SU-DHL-6 (cell line): Measurements from ENCODE around the gene CDKL4.

Experiments used
- H2AFZ ChIP-seq: fragments of 200-600 bp; sonication (generic); 2 replicates; pipeline ENCODE4 v1.6.1; 2014; ENCODE audit warnings: low read depth, mild to moderate bottlenecking, moderate library complexity, mixed read lengths, antibody characterized with exemption, low read length; ENCODE audit not compliant: severe bottlenecking
- H3F3A ChIP-seq: fragments of 200-600 bp; shearing (Covaris generic); 2 replicates; pipeline ENCODE4 v1.6.0; 2016; ENCODE audit warnings: antibody characterized with exemption, mild to moderate bottlenecking; ENCODE audit not compliant: insufficient read depth
- H3K27ac ChIP-seq: fragments of 200-600 bp; sonication (generic); 2 replicates; pipeline ENCODE4 v1.5.1; 2016; ENCODE audit warnings: low read depth, mild to moderate bottlenecking, low read length, moderate library complexity, mixed read lengths
- H3K27me3 ChIP-seq: fragments of 200-600 bp; sonication (generic), shearing (Covaris generic); 2 replicates; pipeline ENCODE4 v1.6.0; 2014; ENCODE audit warnings: mild to moderate bottlenecking, low read length
- H3K36me3 ChIP-seq: fragments of 200-600 bp; sonication (generic); 2 replicates; pipeline ENCODE4 v1.6.1; 2014; ENCODE audit warnings: mild to moderate bottlenecking, low read length, mixed read lengths
- H3K4me2 ChIP-seq: fragments of 300-600, 200-600 bp; shearing (Covaris generic), sonication (generic); 2 replicates; pipeline ENCODE4 v1.6.0; 2014; ENCODE audit warnings: low read length, low read depth, mild to moderate bottlenecking; ENCODE audit not compliant: poor library complexity, severe bottlenecking
- H3K4me3 ChIP-seq: fragments of 200-600 bp; sonication (generic); 2 replicates; pipeline ENCODE4 v1.5.1; 2014; ENCODE audit warnings: antibody characterized with exemption, low read length, mild to moderate bottlenecking, mixed read lengths; ENCODE audit not compliant: insufficient read depth, poor library complexity, severe bottlenecking
- H3K79me2 ChIP-seq: fragments of 200-600 bp; sonication (generic); 2 replicates; pipeline ENCODE4 v1.6.1; 2014; ENCODE audit warnings: mild to moderate bottlenecking, low read length, moderate library complexity; ENCODE audit not compliant: insufficient read depth
- H3K9ac ChIP-seq: fragments of 200-600 bp; sonication (generic); 2 replicates; pipeline ENCODE4 v1.7.0; 2014; ENCODE audit warnings: mild to moderate bottlenecking, low read length
- H3K9me2 ChIP-seq: fragments of 200-600 bp; sonication (generic); replicated peaks from 2 replicates; pipeline ENCODE4 v1.6.1; 2014; ENCODE audit warnings: low read length; ENCODE audit not compliant: insufficient read depth
- H3K9me3 ChIP-seq: fragments of 200-600 bp; sonication (generic); 2 replicates; pipeline ENCODE4 v1.6.1; 2014; ENCODE audit warnings: low read length, mixed read lengths; ENCODE audit not compliant: insufficient read depth
- H4K20me1 ChIP-seq: fragments of 200-600 bp; sonication (generic); 2 replicates; pipeline ENCODE4 v1.6.1; 2014; ENCODE audit warnings: low read depth, mild to moderate bottlenecking, antibody characterized with exemption, low read length, moderate library complexity, mixed read lengths
- EZH2phosphoT487 ChIP-seq: fragments of 200-600 bp; sonication (generic), shearing (Covaris generic); conservative IDR thresholded peaks from 2 replicates; pipeline ENCODE4 v1.6.1; 2018; ENCODE audit warnings: mild to moderate bottlenecking, antibody characterized with exemption, low read length, moderate library complexity, mixed read lengths
- TF ChIP-seq, protein P1 (sequence below): fragments of 200-600 bp; sonication (generic); IDR thresholded peaks from one replicate; pipeline ENCODE4 v1.5.1; 2017; ENCODE audit warnings: antibody characterized with exemption, mild to moderate bottlenecking, low read length, moderate library complexity; ENCODE audit not compliant: insufficient read depth, poor library complexity, severe bottlenecking

CDKL4 gene

DNA sequence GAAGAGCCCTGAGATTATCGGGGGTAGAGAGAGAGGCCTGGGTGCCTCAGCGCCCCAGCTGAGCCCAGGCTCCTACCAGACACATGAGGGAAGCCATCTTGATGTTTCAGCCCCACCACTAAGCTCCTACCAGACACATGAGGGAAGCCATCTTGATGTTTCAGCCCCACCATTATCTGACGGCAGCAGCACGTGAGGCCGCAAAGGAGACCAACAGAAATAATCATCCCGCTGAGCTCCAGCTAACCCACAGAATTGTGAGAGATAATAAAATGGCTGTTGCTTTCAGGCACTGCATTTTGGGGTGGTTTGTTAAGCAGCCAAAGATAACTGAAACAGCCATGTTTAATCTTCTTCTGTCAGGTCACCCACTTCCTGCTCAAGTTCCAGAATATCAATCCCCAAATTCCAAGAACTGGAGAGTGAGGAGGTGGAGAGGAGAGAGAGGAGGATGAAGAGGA lies 93.6 kb downstream of the CDKL4 start:
- H3K4me2 ChIP-seq: no peak overlapping the region
- no peaks in the 10 kb centered on the region for H3K79me2 ChIP-seq
- TF ChIP-seq, protein P1, sequence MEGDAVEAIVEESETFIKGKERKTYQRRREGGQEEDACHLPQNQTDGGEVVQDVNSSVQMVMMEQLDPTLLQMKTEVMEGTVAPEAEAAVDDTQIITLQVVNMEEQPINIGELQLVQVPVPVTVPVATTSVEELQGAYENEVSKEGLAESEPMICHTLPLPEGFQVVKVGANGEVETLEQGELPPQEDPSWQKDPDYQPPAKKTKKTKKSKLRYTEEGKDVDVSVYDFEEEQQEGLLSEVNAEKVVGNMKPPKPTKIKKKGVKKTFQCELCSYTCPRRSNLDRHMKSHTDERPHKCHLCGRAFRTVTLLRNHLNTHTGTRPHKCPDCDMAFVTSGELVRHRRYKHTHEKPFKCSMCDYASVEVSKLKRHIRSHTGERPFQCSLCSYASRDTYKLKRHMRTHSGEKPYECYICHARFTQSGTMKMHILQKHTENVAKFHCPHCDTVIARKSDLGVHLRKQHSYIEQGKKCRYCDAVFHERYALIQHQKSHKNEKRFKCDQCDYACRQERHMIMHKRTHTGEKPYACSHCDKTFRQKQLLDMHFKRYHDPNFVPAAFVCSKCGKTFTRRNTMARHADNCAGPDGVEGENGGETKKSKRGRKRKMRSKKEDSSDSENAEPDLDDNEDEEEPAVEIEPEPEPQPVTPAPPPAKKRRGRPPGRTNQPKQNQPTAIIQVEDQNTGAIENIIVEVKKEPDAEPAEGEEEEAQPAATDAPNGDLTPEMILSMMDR: no peak
- no peak for TF ChIP-seq EZH2phosphoT487
- H3K27me3 ChIP-seq: no peaks in the 10 kb centered on the region
- H4K20me1 ChIP-seq: no peaks in the 10 kb centered on the region
- no peak overlapping the region for H3K27ac ChIP-seq
- H3K9ac ChIP-seq: no peak overlapping the region
- no peaks in the 10 kb centered on the region for H3K9me2 ChIP-seq
- H3K36me3 ChIP-seq: no peaks in the 10 kb centered on the region
- H2AFZ ChIP-seq: no peak overlapping the region
- H3F3A ChIP-seq: no peaks in the 10 kb centered on the region
- no peak overlapping the region for H3K4me3 ChIP-seq
- no peaks in the 10 kb centered on the region for H3K9me3 ChIP-seq

DNA sequence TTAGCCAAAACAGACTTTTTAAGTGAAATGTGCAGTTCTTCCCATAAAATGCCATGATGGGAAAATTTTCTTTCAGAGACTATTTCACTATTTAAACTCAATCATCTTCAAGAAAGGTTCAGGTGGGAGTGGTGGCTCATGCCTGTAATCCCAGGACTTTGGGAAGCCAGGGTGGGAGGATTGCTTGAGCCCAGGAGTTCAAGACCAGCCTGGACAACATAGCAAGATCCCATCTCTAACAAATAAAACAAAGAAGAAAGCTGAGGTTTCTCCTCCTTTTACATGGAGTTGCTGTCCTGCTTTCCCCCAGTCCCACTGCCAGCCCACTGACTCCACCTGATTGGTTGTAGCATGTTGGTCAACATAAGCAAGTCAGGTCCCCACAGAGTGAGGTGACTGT lies 97.1 kb downstream of the CDKL4 start:
- Histone ChIP-seq H3K4me3 (no peak overlapping the region), H3K4me2 (no peak overlapping the region), H3K9ac (no peak overlapping the region), H3K79me2 (no peaks in the 10 kb centered on the region), H3K9me2 (no peaks in the 10 kb centered on the region), H3K27me3 (no peaks in the 10 kb centered on the region), H3K36me3 (no peaks in the 10 kb centered on the region), H3F3A (no peaks in the 10 kb centered on the region), H3K9me3 (no peaks in the 10 kb centered on the region), H2AFZ (no peak overlapping the region), H3K27ac (no peak overlapping the region), H4K20me1 (no peaks in the 10 kb centered on the region)
- no peak for TF ChIP-seq EZH2phosphoT487
- TF ChIP-seq, protein P1: no peak

DNA sequence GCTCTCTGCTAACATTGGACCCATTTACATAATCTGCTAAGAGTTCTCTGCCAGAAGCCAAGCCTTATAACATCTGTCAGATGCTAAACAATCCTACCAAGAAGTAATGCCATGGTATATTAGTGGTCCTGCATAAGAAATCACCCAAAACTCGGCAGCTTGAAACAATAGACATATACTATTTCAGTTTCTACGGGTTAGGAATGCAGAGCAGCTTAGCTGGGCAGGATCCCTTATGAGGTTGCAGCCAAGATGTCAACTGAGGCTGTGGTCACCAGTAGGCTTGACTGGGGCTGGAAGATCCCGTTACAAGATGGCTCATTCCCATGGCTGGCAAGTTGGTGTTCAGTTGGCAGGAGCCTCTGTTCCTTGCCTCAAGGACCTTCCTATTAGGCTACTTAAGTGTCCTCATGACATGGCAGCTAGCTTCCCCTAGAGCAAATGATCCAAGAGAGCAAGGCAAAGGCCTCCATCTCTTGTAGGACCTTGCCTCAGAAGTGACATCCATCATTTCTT lies 97.8 kb downstream of the CDKL4 start:
- H3K9me3 ChIP-seq: no peaks in the 10 kb centered on the region
- no peak overlapping the region for H3K9ac ChIP-seq
- H3K79me2 ChIP-seq: no peaks in the 10 kb centered on the region
- H2AFZ ChIP-seq: no peak overlapping the region
- TF ChIP-seq, protein P1: no peak
- no peak for TF ChIP-seq EZH2phosphoT487
- no peak overlapping the region for H3K4me2 ChIP-seq
- no peaks in the 10 kb centered on the region for H3F3A ChIP-seq
- H4K20me1 ChIP-seq: no peaks in the 10 kb centered on the region
- no peak overlapping the region for H3K4me3 ChIP-seq
- no peaks in the 10 kb centered on the region for H3K27me3 ChIP-seq
- no peaks in the 10 kb centered on the region for H3K36me3 ChIP-seq
- no peaks in the 10 kb centered on the region for H3K9me2 ChIP-seq
- no peak overlapping the region for H3K27ac ChIP-seq

DNA sequence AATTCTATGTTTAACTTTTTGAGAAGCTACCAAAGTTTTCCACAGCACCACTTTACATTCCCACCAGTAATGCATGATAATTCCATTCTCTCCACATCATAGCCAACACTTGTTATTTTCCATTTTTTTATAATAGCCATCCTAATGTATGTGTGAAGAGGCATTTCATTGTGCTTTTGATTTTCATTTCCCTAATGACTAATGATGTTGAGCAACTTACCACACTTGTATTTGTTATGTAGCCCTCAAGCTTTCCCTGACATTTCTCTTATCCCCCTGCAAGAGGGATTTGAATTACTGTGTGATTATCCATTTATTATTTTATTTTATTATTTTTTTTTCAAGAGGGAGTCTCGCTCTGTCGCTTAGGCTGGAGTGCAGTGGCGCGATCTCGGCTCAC lies 99.4 kb downstream of the CDKL4 start:
- TF ChIP-seq, protein P1: no peak
- TF ChIP-seq EZH2phosphoT487: no peak
- H3K4me3 ChIP-seq: no peak overlapping the region
- H3K27me3 ChIP-seq: no peaks in the 10 kb centered on the region
- H2AFZ ChIP-seq: no peak overlapping the region
- no peak overlapping the region for H3K4me2 ChIP-seq
- no peaks in the 10 kb centered on the region for H3K9me2 ChIP-seq
- H4K20me1 ChIP-seq: no peaks in the 10 kb centered on the region
- H3K36me3 ChIP-seq: no peaks in the 10 kb centered on the region
- H3K79me2 ChIP-seq: no peaks in the 10 kb centered on the region
- H3K9ac ChIP-seq: no peak overlapping the region
- H3K9me3 ChIP-seq: no peaks in the 10 kb centered on the region
- H3K27ac ChIP-seq: no peak overlapping the region
- no peaks in the 10 kb centered on the region for H3F3A ChIP-seq
